DND-41 (cell line): ENCODE data around the gene RNF207.

Experiments used
- CTCF ChIP-seq: IDR thresholded peaks from 2 replicates; pipeline ENCODE4 v1.5.1; 2012; ENCODE audit warnings: borderline replicate concordance, low read length, moderate library complexity, mild to moderate bottlenecking; ENCODE audit not compliant: poor library complexity, severe bottlenecking; ENCODE audit errors: extremely low read depth
- EZH2 ChIP-seq: IDR thresholded peaks from 3 replicates; pipeline ENCODE4 v1.6.1; 2012; ENCODE audit warnings: borderline replicate concordance, low read depth, mild to moderate bottlenecking, moderate library complexity, low read length, inconsistent platforms; ENCODE audit not compliant: severe bottlenecking

DNA sequence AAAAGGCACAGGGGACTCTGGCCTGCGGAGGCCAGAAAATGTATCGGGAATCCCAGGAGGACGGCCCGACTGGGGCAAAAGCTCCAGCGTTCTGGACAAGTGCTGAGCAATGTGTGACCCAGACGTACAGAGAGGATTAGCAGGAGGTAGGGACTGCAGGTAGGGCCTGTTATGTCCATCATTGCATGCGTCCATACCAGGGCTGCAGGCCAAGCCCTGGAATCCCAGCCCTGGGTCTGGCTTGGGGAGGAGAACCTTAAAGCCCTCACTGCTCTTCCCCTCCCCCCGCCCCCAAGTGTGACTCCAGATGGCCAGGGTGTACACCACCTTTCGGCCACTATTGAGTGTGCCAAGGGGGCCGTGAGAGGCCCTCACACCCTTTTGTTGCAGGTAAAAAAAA lies 2.0 kb downstream of the RNF207 start:
- TF ChIP-seq EZH2 (no peak), CTCF (no peak)
